PC-9 (cell line): ENCODE results near the gene LOXL4.

ENCODE experiments used
- CTCF ChIP-seq: fragments of 200-600 bp; sonication (generic); conservative IDR thresholded peaks from 2 replicates; pipeline ENCODE4 v1.6.1; 2017; ENCODE audit warnings: mixed run types, antibody characterized with exemption, mild to moderate bottlenecking, moderate library complexity
- EZH2 ChIP-seq: fragments of 200-600 bp; sonication (generic); IDR thresholded peaks from 2 replicates; pipeline ENCODE4 v1.8.0; 2017; ENCODE audit warnings: antibody characterized with exemption, low read depth

DNA sequence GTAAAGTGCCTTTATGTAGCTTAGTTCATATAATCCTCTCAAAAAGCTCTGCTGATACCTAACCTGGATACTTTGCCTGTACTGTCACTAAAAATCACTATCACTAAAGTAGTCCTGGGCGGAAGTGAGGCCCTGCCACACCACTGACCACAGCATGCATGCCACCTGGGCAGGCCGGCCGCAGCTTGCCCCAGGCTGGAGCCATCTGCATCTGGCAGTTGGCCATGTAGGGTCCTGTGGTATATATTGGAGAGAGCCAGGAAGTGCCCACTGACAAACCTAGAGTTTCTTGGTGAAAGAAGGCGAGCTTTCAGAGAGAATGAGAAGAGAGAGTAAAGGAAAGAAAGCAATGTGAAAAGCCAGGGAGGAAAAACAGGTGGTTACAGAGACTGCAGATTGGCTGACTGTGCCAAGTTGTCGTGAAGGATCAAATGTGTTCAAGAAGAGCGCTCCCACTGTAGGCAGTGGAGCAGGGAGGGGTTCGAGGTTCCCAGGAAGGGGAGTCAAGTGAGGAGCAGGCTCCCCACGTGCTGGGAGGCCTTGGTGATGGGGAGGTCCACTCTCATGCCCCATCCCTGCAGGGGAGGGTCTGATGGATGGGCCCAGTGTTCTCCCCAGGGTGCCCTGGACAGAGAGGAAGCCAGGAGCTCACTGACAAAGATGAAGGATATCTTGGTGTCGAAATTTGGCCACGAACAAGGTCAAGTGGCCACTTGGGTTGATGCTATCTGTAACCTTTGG is 13.6 kb downstream of the LOXL4 start:
- TF ChIP-seq CTCF (no peak), EZH2 (no peak)
